ENCODE data around the gene LY6G6C. TPM values are rescaled to one million over a fixed set of nuclear protein-coding genes. Genes with fewer than 3 reads are reported as not detected.
A peak's percentile ranks its signal among the peaks of the same experiment; 100 is the strongest.

The LY6G6C gene
- total and polyA plus RNA-seq, 5 experiments from 2014 or later = not detected

GRCh38 chr6:31680226-31681134, 41.1 kb downstream of the LY6G6C start, which contains the start of gene LY6G5C:
Gene LY6G5C (minus strand): TSS chr6:31681067. CDS start chr6:31680373, 694 bp downstream.
- Mint-ChIP-seq H3K9me3 (no peaks in the 10 kb centered on the region), H3K4me3 (peak within 1 kb of the TSS; percentile 69 to 93 (median 91)), H3K36me3 (peaks cover 0 to 5% (median 0%) of the 10 kb centered on the region in 3 donors), H3K27ac (peak within 1 kb of the TSS; percentile 29 to 93 (median 84)), H3K27me3 (no peaks in the 10 kb centered on the region), H3K4me1 (peaks cover 19 to 31% (median 21%) of the 10 kb centered on the region in 4 donors)
- DNase-seq = peak; percentile 33 to 75 (median 51)
- POLR2A ChIA-PET = interaction anchor here (0.6 to 1.9 kb wide), 12 partner anchors 9 to 158 kb away, joined by 3 to 9 read pairs (median 3); partner anchors contain the start of genes ABHD16A, BAG6, CSNK2B and GPANK1
- peak; percentile 63 to 68 for ATAC-seq

GRCh38 chr6:31677955-31678354, 43.6 kb downstream of the LY6G6C start:
- DNase-seq (no peak), ATAC-seq (no peak)
- Mint-ChIP-seq H3K9me3 (no peaks in the 10 kb centered on the region), H3K4me3 (no peak overlapping the region), H3K27ac (peak overlapping the region in 1 of 10 donors; percentile 71), H3K27me3 (no peaks in the 10 kb centered on the region), H3K4me1 (peaks cover 19 to 27% (median 22%) of the 10 kb centered on the region in 4 donors), H3K36me3 (peaks cover 0 to 16% (median 0%) of the 10 kb centered on the region in 3 donors)
- POLR2A ChIA-PET = interaction anchor here (0.5 to 2.0 kb wide), 3 partner anchors 25 to 152 kb away, joined by 3 to 13 read pairs (median 8); partner anchors contain the start of gene BAG6

GRCh38 chr6:31676904-31677303, 44.6 kb downstream of the LY6G6C start:
- Mint-ChIP-seq H3K9me3 (no peaks in the 10 kb centered on the region), H3K27ac (peak overlapping the region in 3 of 10 donors; percentile 22 to 80 (median 46)), H3K36me3 (peaks cover 0 to 27% (median 5%) of the 10 kb centered on the region in 3 donors), H3K4me1 (peaks cover 18 to 23% (median 21%) of the 10 kb centered on the region in 4 donors), H3K4me3 (no peak overlapping the region), H3K27me3 (no peaks in the 10 kb centered on the region)
- no peak for DNase-seq
- ATAC-seq = no peak
- POLR2A ChIA-PET = interaction anchor here (0.6 to 2.0 kb wide), 2 partner anchors 24 to 167 kb away, joined by 3 to 8 read pairs; partner anchors contain the start of gene BAG6

- Mint-ChIP-seq H3K27me3 (no peaks in the 10 kb centered on the region), H3K4me1 (peaks cover 15 to 20% (median 17%) of the 10 kb centered on the region in 4 donors), H3K27ac (peak overlapping the region in 5 of 10 donors; percentile 22 to 82 (median 53)), H3K9me3 (no peaks in the 10 kb centered on the region), H3K36me3 (peaks cover 0 to 31% (median 5%) of the 10 kb centered on the region in 3 donors), H3K4me3 (no peak overlapping the region)
- POLR2A ChIA-PET = no interaction called here
- ATAC-seq (no peak), DNase-seq (no peak)
These were observed 45.1 kb downstream of the LY6G6C start for GRCh38 chr6:31676322-31676903.

GRCh38 chr6:31669676-31670075, 51.9 kb downstream of the LY6G6C start, which contains the start of gene LY6G5B:
Gene LY6G5B (plus strand): TSS chr6:31669976. CDS start chr6:31670951, 975 bp downstream.
- Mint-ChIP-seq H3K27me3 (no peaks in the 10 kb centered on the region), H3K36me3 (peaks cover 0 to 79% (median 13%) of the 10 kb centered on the region in 3 donors)
- no peak for DNase-seq

More at GRCh38 chr6:31669676-31670075, 51.9 kb downstream of the LY6G6C start, which contains the start of gene LY6G5B:
- no peak for ATAC-seq
- Mint-ChIP-seq H3K9me3 (no peaks in the 10 kb centered on the region), H3K4me3 (no peak within 1 kb of the TSS), H3K27ac (peak within 1 kb of the TSS in 5 of 10 donors; percentile 19 to 83 (median 55)), H3K4me1 (peaks cover 12 to 39% (median 32%) of the 10 kb centered on the region in 4 donors)
- POLR2A ChIA-PET = interaction anchor here (1.3 to 1.5 kb wide), 2 partner anchors 17 to 233 kb away, joined by 3 to 8 read pairs; partner anchors contain the start of gene BAG6

Small RNAs within 50 kb of the gene (microRNA-seq; reads per million reads assigned to microRNA genes)
- not detected for gene MIR4646 (ENCODE audit: borderline microRNAs expressed)

Other genes starting within 250 kb of the LY6G6C start
Only the 30 nearest of the 41 such genes appear.
- gene LTA, start 149.5 kb downstream of the LY6G6C start, total RNA-seq = 10 to 100 TPM; 14.3 to 16.2 TPM
- 10 to 100 TPM; 11.0 to 40.1 (median 29.9) TPM for gene LTA, start 149.5 kb downstream of the LY6G6C start, polyA plus RNA-seq
- 1 to 10 TPM; 2.1 to 2.3 TPM for gene TNF, start 146.2 kb downstream of the LY6G6C start, total RNA-seq
- under 1 TPM; 0.11 to 0.53 (median 0.37) TPM for gene TNF, start 146.2 kb downstream of the LY6G6C start, polyA plus RNA-seq
- gene LTB, start 139.3 kb downstream of the LY6G6C start, total RNA-seq = 100 to 1,000 TPM; 450 to 469 TPM
- 1,000 to 10,000 TPM in 2 of 3 donors, 100 to 1,000 TPM in 1; 707 to 1,760 (median 1,173) TPM for gene LTB, start 139.3 kb downstream of the LY6G6C start, polyA plus RNA-seq
- gene LST1, start 135.5 kb downstream of the LY6G6C start, total RNA-seq = 10 to 100 TPM; 13.7 to 19.1 TPM
- gene LST1, start 135.5 kb downstream of the LY6G6C start, polyA plus RNA-seq = 10 to 100 TPM; 13.4 to 18.0 (median 15.0) TPM
- 1 to 10 TPM; 8.5 to 8.8 TPM for gene NCR3, start 128.7 kb downstream of the LY6G6C start, total RNA-seq
- gene NCR3, start 128.7 kb downstream of the LY6G6C start, polyA plus RNA-seq = 10 to 100 TPM; 54.3 to 86.3 (median 76.0) TPM
- 10 to 100 TPM; 23.0 to 27.3 TPM for gene AIF1, start 106.5 kb downstream of the LY6G6C start, total RNA-seq
- gene AIF1, start 106.5 kb downstream of the LY6G6C start, polyA plus RNA-seq = 100 to 1,000 TPM; 145 to 242 (median 239) TPM
- 100 to 1,000 TPM; 227 to 230 TPM for gene PRRC2A, start 101.0 kb downstream of the LY6G6C start, total RNA-seq
- 1 to 10 TPM; 4.5 to 7.1 (median 5.0) TPM for gene PRRC2A, start 101.0 kb downstream of the LY6G6C start, polyA plus RNA-seq
- gene BAG6, start 69.1 kb downstream of the LY6G6C start, total RNA-seq = 100 to 1,000 TPM; 244 to 258 TPM
- 10 to 100 TPM; 17.7 to 21.5 (median 21.1) TPM for gene BAG6, start 69.1 kb downstream of the LY6G6C start, polyA plus RNA-seq
- gene APOM, start 65.9 kb downstream of the LY6G6C start, total RNA-seq = 1 to 10 TPM; 2.2 to 3.1 TPM
- gene APOM, start 65.9 kb downstream of the LY6G6C start, polyA plus RNA-seq = 1 to 10 TPM; 5.0 to 8.0 (median 5.5) TPM
- gene C6orf47, start 61.0 kb downstream of the LY6G6C start, total RNA-seq = 10 to 100 TPM; 24.9 to 26.3 TPM
- 10 to 100 TPM; 17.0 to 36.7 (median 21.3) TPM for gene C6orf47, start 61.0 kb downstream of the LY6G6C start, polyA plus RNA-seq
- gene GPANK1, start 56.7 kb downstream of the LY6G6C start, total RNA-seq = 10 to 100 TPM; 26.6 to 27.9 TPM
- gene GPANK1, start 56.7 kb downstream of the LY6G6C start, polyA plus RNA-seq = 10 to 100 TPM; 20.8 to 22.9 (median 21.2) TPM
- 100 to 1,000 TPM; 131 to 133 TPM for gene CSNK2B, start 55.7 kb downstream of the LY6G6C start, total RNA-seq
- gene CSNK2B, start 55.7 kb downstream of the LY6G6C start, polyA plus RNA-seq = 100 to 1,000 TPM; 214 to 230 (median 217) TPM
- gene LY6G5B, start 51.8 kb downstream of the LY6G6C start, total RNA-seq = 10 to 100 TPM; 44.1 to 48.8 TPM
- under 1 TPM in 1 of 3 donors, not detected in 2; 0.25 TPM for gene LY6G5B, start 51.8 kb downstream of the LY6G6C start, polyA plus RNA-seq
- gene LY6G5C, start 40.7 kb downstream of the LY6G6C start, total RNA-seq = 1 to 10 TPM; 4.4 to 5.5 TPM
- 1 to 10 TPM; 4.6 to 7.9 (median 7.6) TPM for gene LY6G5C, start 40.7 kb downstream of the LY6G6C start, polyA plus RNA-seq
- 10 to 100 TPM; 58.4 to 59.9 TPM for gene ABHD16A, start 18.4 kb downstream of the LY6G6C start, total RNA-seq
- gene ABHD16A, start 18.4 kb downstream of the LY6G6C start, polyA plus RNA-seq = 10 to 100 TPM; 26.9 to 35.5 (median 34.1) TPM
- not detected for gene LY6G6F, start 14.9 kb downstream of the LY6G6C start, total RNA-seq
- gene LY6G6F, start 14.9 kb downstream of the LY6G6C start, polyA plus RNA-seq = not detected
- gene LY6G6D, start 6.4 kb downstream of the LY6G6C start, total RNA-seq = not detected
- gene LY6G6D, start 6.4 kb downstream of the LY6G6C start, polyA plus RNA-seq = not detected
- gene MPIG6B, start 1.6 kb upstream of the LY6G6C start, total RNA-seq = 1 to 10 TPM; 1.4 to 1.9 TPM
- gene MPIG6B, start 1.6 kb upstream of the LY6G6C start, polyA plus RNA-seq = 1 to 10 TPM; 1.2 to 4.9 (median 1.3) TPM
- 1 to 10 TPM; 3.1 to 5.1 TPM for gene DDAH2, start 7.6 kb upstream of the LY6G6C start, total RNA-seq
- gene DDAH2, start 7.6 kb upstream of the LY6G6C start, polyA plus RNA-seq = 10 to 100 TPM in 2 of 3 donors, 1 to 10 TPM in 1; 8.0 to 14.7 (median 10.3) TPM
- gene CLIC1, start 14.8 kb upstream of the LY6G6C start, total RNA-seq = 10 to 100 TPM; 23.7 to 27.1 TPM
- gene CLIC1, start 14.8 kb upstream of the LY6G6C start, polyA plus RNA-seq = 100 to 1,000 TPM in 2 of 3 donors, 10 to 100 TPM in 1; 95.1 to 345 (median 114) TPM
- 1 to 10 TPM; 7.2 to 8.3 TPM for gene MSH5, start 18.3 kb upstream of the LY6G6C start, total RNA-seq
- 1 to 10 TPM in 2 of 3 donors, under 1 TPM in 1; 0.61 to 1.1 (median 1.1) TPM for gene MSH5, start 18.3 kb upstream of the LY6G6C start, polyA plus RNA-seq
- gene SAPCD1, start 40.9 kb upstream of the LY6G6C start, total RNA-seq = 1 to 10 TPM; 1.6 to 2.1 TPM
- gene SAPCD1, start 40.9 kb upstream of the LY6G6C start, polyA plus RNA-seq = not detected
- under 1 TPM; 0.47 to 0.52 TPM for gene VWA7, start 55.6 kb upstream of the LY6G6C start, total RNA-seq
- gene VWA7, start 55.6 kb upstream of the LY6G6C start, polyA plus RNA-seq = under 1 TPM in 1 of 3 donors, not detected in 2; 0.34 TPM
- gene VARS1, start 74.0 kb upstream of the LY6G6C start, total RNA-seq = 10 to 100 TPM; 37.6 to 40.3 TPM
- 10 to 100 TPM; 27.5 to 37.8 (median 30.3) TPM for gene VARS1, start 74.0 kb upstream of the LY6G6C start, polyA plus RNA-seq
- gene LSM2, start 85.2 kb upstream of the LY6G6C start, total RNA-seq = 10 to 100 TPM; 28.9 to 31.9 TPM
- gene LSM2, start 85.2 kb upstream of the LY6G6C start, polyA plus RNA-seq = 10 to 100 TPM; 67.1 to 80.3 (median 77.9) TPM
- 1 to 10 TPM; 3.5 to 4.0 TPM for gene HSPA1L, start 93.5 kb upstream of the LY6G6C start, total RNA-seq
- 1 to 10 TPM in 2 of 3 donors, under 1 TPM in 1; 0.56 to 1.6 (median 1.6) TPM for gene HSPA1L, start 93.5 kb upstream of the LY6G6C start, polyA plus RNA-seq
- 10 to 100 TPM; 54.8 to 56.9 TPM for gene HSPA1A, start 93.8 kb upstream of the LY6G6C start, total RNA-seq
- 10 to 100 TPM in 2 of 3 donors, 1 to 10 TPM in 1; 6.9 to 17.3 (median 11.4) TPM for gene HSPA1A, start 93.8 kb upstream of the LY6G6C start, polyA plus RNA-seq
- gene HSPA1B, start 106.0 kb upstream of the LY6G6C start, total RNA-seq = 10 to 100 TPM; 39.6 to 42.2 TPM
- gene HSPA1B, start 106.0 kb upstream of the LY6G6C start, polyA plus RNA-seq = 1 to 10 TPM in 2 of 3 donors, under 1 TPM in 1; 0.28 to 1.3 (median 1.2) TPM
- gene NEU1, start 141.1 kb upstream of the LY6G6C start, total RNA-seq = 10 to 100 TPM; 15.0 to 15.8 TPM
- gene NEU1, start 141.1 kb upstream of the LY6G6C start, polyA plus RNA-seq = 10 to 100 TPM; 10.9 to 17.9 (median 16.2) TPM
- not detected for gene SLC44A4, start 157.3 kb upstream of the LY6G6C start, total RNA-seq
- not detected for gene SLC44A4, start 157.3 kb upstream of the LY6G6C start, polyA plus RNA-seq

Data from naive thymus-derived CD8-positive, alpha-beta T cell (primary cell).